Kidney glomerular epithelial cell (primary cell): ENCODE data around the gene COL26A1.
"Not testable (repeated sequence)": the region's sequence is repeated elsewhere in the genome, so short reads cannot be mapped to it uniquely, and the experiment has no call there.

ENCODE experiments used
- DNase-seq: peaks from one replicate; lab custom pipeline; 2025; lab: John Stamatoyannopoulos, UW

Gene COL26A1

GRCh38 chr7:101442426-101443070 is 79.9 kb downstream of the COL26A1 start:
- DNase-seq: peak; percentile 72

GRCh38 chr7:101450064-101450463 is 87.4 kb downstream of the COL26A1 start:
- DNase-seq: no peak

GRCh38 chr7:101453617-101454016 is 90.9 kb downstream of the COL26A1 start:
- peak; percentile 89 for DNase-seq

GRCh38 chr7:101457001-101457750 is 94.5 kb downstream of the COL26A1 start:
- peak; percentile 33 for DNase-seq

- no peak for DNase-seq
Observed at GRCh38 chr7:101465131-101465530, 102.5 kb downstream of the COL26A1 start.

GRCh38 chr7:101465576-101466196 is 103.0 kb downstream of the COL26A1 start:
- DNase-seq: no peak

GRCh38 chr7:101466871-101467270 is 104.2 kb downstream of the COL26A1 start:
- DNase-seq: peak; percentile 81

GRCh38 chr7:101468546-101469275 is 106.0 kb downstream of the COL26A1 start:
- peak; percentile 22 for DNase-seq

GRCh38 chr7:101470668-101471487 is 108.2 kb downstream of the COL26A1 start:
- no peak for DNase-seq

GRCh38 chr7:101474178-101474577 is 111.5 kb downstream of the COL26A1 start:
- DNase-seq: no peak

GRCh38 chr7:101475691-101476090 is 113.0 kb downstream of the COL26A1 start:
- not testable (repeated sequence) for DNase-seq

GRCh38 chr7:101479217-101479616 is 116.5 kb downstream of the COL26A1 start:
- no peak for DNase-seq

- DNase-seq: not testable (repeated sequence)
Observed at GRCh38 chr7:101486056-101486432, 123.4 kb downstream of the COL26A1 start.

GRCh38 chr7:101486433-101487104 is 123.9 kb downstream of the COL26A1 start:
- DNase-seq: peak; percentile 26

GRCh38 chr7:101487105-101487458 is 124.4 kb downstream of the COL26A1 start:
- no peak for DNase-seq

- DNase-seq: no peak
Observed at GRCh38 chr7:101487753-101488152, 125.1 kb downstream of the COL26A1 start.

GRCh38 chr7:101488826-101489572 is 126.3 kb downstream of the COL26A1 start:
- DNase-seq: no peak

GRCh38 chr7:101490439-101490838 is 127.8 kb downstream of the COL26A1 start:
- DNase-seq: not testable (repeated sequence)

GRCh38 chr7:101491442-101491841 is 128.8 kb downstream of the COL26A1 start:
- DNase-seq: not testable (repeated sequence)

GRCh38 chr7:101494602-101495329 is 132.1 kb downstream of the COL26A1 start:
- no peak for DNase-seq
